ENCODE data around the gene TTLL11.
"Not testable (repeated sequence)": the region's sequence is repeated elsewhere in the genome, so short reads cannot be mapped to it uniquely, and the experiment has no call there.

TTLL11 gene

DNA sequence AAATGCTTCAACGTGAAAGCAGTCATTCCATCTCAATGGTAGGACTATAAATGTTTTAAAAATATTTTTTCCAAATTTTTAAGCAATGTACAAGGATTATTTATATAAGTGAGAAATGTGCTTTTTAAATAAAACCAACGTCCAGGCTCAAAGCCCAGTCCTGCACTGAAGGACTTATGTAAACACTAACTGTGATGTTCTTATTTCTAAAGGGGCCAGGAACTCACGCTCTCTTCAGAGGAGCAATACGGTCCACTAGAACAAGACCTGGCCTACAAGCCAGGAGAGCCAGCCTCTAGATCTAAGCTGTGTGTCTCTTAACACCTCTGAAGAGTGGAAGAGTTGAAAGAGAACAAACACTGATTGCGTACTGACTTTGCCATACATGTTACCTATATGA lies 12.1 kb downstream of the TTLL11 start:
- DNase-seq (ENCODE audit: low spot score), result no peak

DNA sequence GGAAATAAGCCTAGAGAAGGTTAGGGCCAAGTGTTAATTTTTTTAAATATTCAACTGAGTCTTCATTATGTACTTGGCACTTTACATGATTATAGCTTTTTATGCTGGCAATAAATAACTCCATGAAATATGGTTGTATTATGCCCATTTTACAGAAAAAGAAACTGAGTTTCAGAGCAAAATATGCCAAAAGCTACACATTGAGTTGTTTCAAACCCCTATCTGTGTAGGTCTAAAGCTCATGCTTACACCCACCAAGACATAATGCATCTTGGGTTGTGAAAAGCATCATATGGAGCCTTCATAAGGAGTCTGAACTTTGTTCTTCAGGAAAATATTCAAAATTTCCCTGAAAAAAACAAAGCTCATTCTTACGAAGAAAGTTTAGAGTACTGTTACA lies 14.6 kb downstream of the TTLL11 start:
- DNase-seq (ENCODE audit: low spot score), result no peak

DNA sequence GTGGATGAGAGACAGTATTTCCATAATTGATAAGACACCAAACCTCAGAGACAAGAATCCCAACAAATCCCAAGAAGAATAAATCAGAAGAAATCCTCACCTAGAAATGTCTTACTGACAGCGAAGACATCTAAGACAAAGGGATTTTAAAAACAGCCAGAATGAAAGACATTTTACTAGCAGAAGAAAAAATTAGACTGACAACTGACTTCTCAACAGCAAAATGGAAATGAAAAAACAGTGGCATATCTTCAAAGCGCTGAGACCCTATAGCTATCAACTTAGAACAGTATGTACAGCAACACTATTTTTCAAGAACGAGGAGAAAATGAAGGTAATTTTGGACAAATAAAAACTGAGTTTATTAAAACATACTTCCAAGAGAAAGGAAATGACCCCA lies 16.3 kb downstream of the TTLL11 start:
- no peak for DNase-seq (ENCODE audit: low spot score)

DNA sequence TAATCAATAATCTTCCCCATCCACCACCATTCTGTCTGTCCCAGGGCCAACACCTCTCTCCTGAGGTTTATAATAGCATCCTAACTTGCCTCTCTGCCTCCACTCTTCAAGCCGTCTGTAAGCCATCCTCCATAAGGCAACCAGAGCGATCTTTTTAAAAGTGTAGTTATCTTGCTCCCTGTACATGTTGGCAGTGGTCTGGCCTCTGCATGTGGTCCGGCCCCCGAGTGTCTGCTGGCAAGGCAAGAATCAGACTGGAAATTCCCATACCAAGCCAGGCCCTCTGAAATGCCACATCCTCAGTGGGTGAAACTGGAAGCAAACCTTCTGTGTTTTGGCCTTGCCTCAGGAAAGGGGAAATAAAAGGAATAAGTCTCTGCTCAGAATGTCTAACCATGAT lies 17.0 kb downstream of the TTLL11 start:
- DNase-seq (ENCODE audit: low spot score), result no peak

DNA sequence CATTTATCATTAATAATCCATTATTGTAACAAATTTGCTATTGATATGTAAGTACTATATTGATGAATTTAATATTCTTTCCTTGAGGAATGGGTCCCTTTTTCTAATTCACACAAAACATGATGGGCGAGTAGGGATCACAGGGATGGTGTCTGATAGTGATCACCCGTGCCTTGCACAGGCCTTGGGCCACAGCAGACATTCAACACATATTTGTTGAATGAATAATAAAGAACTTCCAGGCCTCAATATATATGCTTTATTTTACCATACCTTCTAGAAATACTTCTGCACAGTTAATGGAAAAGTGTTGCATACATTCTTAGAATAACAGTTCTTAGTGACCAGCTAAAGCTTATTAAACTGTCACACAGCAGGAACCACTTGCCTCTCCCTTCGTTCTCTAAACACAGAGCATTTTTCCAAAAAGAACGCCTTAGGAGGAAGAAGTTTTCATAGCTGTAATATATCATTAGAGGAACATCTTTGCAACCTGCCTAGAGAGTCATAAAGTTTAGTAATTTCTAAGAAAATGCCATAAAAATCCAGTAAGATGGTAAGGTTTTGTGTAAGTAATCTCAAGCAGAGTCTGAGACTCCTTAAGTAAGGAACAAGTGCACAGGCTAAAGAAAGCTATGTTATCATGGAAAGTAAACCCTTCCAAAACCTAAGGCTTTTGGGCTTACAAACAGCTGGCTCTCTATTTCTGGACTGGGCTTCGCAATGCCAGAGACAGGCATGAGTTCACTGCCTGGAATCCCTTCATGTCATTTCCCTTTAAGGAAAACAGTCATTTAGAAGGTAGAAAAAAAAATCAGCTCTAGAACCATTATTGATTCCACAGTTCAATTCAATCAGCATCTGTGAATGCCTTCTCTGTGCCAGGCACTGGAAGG lies 17.7 kb downstream of the TTLL11 start:
- DNase-seq (ENCODE audit: low spot score), result no peak

DNA sequence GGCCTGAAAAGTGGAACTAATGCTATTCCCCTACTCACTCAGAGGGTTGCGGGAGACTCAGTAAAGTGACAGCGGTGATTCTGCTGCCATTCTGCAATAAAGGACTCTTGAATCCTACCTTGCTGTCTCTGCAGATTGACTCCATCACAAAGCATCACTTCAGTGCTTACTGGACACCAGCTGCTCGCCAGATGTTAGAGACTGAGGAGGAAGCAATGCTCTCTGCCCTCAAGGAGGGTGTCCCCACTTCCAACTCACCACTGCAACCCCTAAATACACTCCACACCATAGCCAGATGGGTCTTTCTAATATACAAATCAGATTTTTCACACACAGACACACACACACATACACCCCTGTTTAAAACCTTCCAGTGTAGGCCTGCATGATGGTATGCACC lies 21.4 kb downstream of the TTLL11 start:
- DNase-seq (ENCODE audit: low spot score), result no peak

DNA sequence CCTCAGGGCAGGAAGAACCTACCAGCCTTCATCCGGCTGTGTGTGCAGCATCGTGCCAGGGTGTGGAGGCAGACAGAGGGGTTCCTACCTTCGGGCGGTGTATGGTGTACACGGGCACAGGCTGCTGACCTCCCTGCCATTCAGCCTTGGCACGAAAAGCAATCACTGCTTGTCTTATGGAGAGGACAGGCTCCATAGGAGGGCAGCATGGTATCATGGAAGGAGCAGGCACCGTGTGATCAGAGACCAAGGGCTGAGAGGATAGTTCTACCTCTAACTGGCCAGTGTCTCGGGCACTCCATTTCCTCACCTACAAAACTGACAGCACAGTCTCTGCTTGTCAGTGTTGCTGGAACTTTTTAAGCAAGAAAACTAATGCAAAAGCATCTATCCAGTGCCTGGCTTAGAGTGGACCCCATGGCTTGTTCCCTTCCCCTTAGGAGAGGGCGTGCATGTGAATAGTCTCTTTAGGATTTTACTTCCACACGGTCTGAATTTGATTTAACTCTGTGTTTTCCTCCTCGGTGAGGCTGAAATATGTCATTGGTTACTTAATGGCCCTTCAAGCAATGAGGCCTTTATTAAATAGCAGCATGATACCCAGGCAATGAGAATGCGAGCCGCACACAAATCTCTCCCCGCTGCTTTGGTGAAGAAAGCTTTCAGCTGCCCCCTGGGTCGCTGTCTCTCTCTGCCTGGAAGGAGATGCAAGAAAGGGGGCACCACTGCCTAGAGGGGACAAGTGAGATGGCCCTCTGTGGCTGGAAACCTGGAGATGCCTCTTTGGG lies 22.2 kb downstream of the TTLL11 start:
- DNase-seq (ENCODE audit: low spot score), result no peak

DNA sequence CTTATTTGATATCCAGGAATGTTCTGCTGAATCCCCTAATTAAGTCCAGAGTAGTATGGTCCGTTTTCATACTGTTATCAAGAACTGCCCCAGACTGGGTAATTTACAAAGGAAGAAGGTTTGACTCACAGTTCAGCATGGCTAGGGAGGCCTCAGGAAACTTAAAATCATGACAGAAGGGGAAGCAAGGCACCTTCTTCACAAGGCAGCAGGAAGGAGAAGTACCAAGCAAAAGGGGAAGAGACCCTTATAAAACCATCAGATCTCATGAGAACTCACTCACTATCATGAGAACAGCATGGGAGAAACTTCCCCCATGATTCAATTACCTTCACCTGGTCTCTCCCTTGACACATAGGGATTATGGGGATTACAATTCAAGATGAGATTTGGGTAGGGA lies 26.4 kb downstream of the TTLL11 start:
- not testable (repeated sequence) for DNase-seq (ENCODE audit: low spot score)

DNA sequence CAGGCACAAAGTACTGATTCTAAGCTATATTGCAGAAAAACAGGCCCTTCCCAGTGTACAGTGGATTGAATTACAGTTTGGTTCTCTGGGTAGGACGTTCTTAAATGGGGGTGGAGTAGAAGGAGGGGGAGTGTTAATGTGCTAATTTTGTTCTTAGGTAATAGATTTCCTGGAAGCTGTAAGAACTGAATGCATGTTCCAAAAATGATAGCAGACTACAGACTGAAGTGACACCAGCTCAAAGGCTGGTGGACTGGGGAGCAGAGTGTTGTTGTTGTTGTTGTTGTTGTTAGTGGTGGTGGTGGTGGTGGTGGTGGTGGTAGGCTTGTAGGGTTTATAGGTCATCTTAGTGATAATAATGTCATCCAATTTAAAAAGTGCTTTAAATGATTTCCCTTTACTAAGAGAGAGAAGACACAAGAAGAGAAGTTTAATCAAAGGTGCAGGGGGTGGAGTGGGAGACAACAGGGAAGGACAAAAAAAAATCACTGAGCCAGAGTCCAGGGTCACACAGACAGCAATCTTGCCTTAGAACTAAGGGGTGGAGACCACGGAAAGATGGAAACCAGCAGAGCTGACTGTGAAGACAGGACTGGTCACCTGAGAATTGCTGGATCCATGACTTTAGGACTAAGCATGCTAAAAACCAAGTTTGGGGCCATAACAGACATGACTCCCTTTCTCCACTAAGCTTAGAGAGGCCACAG lies 27.0 kb downstream of the TTLL11 start:
- no peak for DNase-seq (ENCODE audit: low spot score)

DNA sequence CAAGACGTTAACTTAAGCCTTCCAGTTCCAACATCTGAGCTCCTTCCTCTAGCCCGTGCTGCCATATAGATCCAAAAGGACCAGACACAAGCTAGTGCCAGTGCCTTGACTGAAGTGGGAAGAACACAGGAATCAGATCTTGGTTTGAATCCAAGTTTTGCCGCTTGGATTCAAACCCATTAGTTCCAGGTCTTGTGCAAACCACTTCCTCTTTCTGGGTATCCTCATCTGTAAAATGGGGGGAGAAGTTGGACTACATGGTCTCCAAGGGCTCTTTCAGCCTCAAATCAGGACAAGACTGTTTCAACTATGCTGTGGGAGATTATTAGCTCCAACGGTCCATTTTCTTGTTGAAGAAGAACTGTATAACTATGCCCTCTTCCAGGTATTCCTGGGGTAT lies 32.6 kb downstream of the TTLL11 start:
- DNase-seq (ENCODE audit: low spot score), result no peak

DNA sequence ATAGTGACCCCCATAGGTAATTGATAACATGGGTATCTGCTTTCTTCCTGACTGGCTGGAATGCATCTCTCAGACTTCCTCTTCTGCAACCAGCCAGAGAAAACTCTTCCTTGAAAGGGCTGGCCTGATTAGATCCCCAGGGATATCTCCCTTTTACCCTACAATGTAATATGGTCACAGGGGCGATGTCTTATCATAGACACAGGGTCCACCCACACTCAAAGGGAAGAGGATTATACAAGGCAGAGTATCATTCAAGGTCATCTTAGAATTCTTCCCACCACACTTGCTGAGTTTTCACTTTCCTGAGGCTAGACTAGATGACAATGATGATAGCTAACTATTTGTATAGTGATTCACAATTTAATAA lies 33.2 kb downstream of the TTLL11 start:
- no peak for DNase-seq (ENCODE audit: low spot score)

DNA sequence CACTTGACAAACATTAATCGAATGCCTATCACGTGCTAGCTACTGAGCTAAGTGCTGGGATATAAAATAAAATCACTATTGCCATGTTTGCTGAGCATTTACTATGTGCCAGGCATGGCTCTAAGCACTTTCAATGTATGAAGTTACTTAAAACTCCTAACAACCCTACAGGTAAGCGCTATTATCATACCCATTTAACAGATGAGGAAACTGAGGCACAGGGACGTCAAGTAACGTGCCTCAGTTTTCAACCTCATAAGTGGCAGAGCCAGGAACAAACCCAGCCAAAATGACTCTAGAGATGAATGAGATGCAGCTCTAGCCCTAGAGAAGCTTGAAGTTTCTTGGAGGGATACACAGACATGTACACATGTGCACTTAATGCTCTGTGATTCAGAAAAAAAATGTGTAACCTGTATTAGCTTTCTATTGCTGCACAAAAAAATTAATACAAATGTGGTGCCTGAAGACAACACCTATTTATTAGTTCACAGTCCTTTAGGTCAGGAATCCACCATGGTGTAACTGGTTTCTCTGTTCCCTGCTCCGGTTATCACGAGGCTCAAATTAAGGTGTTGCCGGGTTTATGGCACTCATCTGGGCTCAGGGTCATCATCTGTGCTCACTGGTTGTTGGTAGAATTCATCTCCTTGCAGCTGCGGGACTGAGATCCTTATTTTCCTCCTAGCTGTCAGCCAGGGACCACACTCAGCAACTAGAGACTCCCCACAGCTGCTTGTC lies 33.7 kb downstream of the TTLL11 start:
- DNase-seq (ENCODE audit: low spot score), result no peak

DNA sequence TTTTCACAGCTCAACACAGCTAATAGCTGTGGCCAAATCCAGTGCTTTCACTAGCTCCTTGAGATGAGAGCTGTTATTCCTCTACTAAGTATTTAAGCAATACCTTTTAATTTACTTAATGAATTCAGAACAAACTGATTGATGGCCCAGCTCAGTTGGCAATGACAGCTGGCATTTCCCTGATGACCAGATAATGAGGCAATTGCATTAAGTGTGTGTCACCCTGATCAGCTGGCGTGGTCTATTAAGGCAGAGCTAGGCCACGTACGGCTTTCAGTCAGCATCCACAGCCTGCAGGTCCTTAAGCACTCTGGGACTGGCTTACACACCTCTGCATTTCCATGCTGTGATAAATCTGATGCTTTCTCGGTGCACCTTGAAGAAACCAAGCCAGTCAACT lies 34.4 kb downstream of the TTLL11 start:
- DNase-seq (ENCODE audit: low spot score), result no peak

DNA sequence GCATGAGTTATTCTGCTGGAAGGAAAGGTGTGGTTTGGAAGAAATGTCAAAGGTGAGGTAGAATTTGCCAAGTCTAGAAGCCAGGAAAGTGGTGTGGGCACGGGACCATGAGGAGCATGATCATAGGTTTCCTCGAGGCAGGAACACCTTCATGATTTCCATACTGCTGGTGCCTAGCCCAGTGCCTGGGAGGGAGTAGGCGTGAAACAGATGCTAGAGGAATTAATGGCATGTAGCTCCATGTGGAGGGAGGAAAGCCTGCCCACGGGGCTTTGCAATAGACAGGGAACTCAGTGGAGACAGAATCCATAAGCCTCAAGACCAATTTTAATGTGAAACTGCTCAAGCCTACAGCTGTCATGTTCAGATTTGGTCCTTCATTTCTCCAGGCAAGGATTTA lies 35.1 kb downstream of the TTLL11 start:
- no peak for DNase-seq (ENCODE audit: low spot score)

DNA sequence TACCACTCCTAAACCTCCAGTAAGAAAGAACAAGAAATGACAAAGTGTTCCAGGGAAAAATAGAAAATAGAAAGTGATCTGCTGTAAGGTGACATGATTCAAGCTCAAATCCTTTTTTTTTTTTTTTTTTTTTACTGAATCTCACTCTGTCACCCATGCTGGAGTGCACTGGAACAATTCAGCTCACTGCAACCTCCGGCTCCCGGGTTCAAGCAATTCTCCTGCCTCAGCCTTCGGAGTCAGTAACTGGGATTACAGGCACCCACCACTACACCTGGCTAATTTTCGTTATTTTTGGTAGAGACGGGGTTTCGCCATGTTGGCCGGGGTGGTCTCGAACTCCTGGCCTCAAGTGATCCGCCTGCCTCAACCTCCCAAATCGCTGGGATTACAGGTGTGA lies 35.9 kb downstream of the TTLL11 start:
- DNase-seq (ENCODE audit: low spot score), result no peak

DNA sequence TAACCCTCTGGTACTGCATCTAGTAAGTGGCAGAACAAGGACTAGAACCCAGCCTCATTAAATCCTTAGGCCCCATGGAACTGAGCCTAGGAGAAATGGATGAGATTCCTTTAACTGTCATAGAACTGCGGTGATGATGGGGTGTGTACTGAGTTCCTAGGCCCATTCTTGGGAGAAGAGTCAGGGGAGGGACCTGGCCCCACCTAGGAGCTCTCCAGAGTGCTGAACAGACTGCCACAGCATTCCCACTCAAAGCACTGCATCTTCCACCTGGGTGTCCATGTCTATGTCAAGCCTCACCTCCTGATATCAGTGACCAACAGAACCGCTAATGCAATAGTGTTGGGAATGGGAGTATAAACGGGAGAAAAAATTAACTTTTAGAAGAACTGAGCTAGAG lies 36.6 kb downstream of the TTLL11 start:
- DNase-seq (ENCODE audit: low spot score), result peak; percentile 29

DNA sequence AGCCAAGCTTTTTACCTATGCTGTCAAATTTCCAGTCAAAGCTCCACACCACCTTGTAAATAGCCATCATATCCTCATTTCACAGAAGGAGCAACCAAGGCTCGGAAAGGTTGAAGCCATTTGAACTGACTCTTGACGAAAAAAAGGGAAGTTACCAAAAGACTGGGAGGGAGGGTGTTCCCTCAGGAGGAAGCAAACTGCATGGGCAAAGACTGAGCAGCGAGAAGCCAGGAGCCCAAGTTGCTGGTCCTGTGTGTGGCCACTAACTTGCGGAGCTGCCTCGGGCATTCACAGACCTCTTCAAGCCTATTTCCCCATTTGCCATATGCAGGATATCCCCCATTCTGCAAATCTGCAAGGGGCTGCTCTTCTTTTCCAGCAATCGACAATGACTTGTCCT lies 37.4 kb downstream of the TTLL11 start:
- no peak for DNase-seq (ENCODE audit: low spot score)

DNA sequence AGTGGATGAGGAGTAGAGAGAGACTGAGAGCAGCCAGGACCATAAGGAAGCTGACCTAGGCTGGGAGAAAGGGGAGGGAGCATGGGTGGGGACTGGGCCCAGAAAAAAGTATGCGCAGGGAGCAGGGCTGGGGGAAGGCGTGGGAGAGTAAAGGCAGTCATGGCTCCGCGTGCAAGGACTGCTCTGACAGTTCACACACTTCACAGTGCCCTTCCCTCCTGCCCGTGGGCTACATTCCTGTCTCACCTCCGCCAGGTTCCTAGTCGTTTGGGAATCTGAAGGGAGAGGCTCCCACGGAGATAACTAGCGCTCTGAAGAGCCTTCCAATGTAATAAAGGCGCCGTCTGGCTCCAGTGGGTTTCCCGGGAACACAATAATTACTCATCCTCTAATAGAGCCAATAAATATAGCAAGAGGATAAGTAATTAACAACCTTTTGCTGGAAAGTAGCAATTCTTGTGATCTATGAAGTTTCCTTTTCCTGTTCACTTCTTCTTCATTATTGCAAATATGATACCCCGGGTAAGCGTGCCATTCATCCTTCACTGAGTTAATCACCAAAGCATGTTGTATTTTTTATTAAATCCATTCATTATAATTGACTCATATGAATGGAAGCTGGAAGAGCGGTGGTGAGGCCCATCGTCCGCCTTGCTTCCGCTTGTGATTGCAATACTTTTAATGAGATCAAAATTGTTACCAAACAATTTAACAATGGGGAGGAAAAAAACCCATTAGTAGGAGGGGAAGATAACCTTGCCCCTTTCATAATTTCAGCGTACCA lies 39.3 kb downstream of the TTLL11 start:
- no peak for DNase-seq (ENCODE audit: low spot score)

DNA sequence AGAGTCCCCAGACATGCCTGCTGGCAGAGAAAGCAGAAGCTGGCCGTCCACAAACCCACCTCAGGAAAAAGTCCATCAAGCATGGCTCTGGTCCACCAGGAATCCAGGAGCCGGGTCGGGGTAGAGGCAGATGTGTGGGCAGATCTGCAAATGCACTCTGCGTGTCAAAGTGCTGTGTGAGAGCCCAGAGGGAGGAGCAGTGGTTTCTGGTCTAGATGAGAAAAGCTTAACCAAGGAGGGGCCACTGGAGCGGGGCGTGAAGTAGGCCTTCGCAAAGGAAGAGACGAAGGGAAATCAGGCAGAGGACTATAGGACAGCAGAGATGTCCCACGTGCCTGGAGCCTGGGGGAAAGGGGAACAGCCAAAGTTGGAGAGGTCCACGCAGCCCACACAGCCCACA lies 40.0 kb downstream of the TTLL11 start:
- no peak for DNase-seq (ENCODE audit: low spot score)

DNA sequence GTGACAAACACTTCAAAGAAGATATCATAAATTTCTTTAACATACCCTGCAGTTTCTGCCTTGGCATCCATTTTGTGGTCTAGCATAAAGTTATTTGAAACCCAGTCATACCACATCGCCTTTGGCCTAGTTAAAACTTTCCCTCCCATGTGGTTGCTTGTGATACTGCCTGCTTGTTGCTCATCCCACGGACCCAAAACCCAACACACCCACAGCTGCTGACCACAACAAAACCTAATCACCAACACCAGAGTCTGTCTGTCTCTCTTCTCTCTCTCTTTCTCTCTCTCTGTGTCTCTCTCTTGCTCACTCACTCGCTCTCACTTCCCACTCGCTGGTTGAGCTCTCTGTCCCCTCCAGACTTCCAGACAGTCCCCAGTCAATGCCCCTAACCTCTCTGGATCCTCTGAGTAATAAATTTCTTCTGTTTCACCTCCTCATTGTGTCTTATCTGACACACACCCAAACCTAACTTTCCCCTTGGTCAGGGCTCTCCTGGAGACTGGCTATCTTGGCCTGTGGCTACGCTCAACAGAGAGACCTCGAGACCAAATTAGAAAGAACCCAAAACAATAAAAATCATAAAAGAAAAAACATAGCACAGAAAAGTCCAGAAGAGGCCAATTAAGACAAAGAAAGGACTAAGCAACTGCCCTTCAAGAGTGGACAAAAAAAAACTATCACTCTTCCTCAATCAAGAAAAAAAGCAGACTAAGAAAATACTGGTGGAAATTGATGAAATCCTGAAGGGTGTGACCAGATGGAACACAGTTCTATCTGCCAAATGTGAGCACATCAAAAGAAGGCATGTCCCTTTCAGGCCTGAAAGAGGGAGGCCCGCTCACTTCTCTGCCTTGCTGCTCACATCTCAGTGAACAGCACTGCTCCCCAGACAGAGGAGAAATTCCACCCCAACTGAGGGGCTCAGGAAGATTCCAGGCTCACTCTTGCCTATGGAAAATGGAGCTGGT lies 41.5 kb downstream of the TTLL11 start:
- DNase-seq (ENCODE audit: low spot score), result no peak

Measured in LoVo (cell line).